Measurements from ENCODE around the gene CRY2. TPM values are rescaled to one million over a fixed set of nuclear protein-coding genes. Genes with fewer than 3 reads are reported as not detected.
"Not testable (repeated sequence)": the region's sequence is repeated elsewhere in the genome, so short reads cannot be mapped to it uniquely, and the experiment has no call there.

Gene CRY2
- total RNA-seq, 1 donor, result 70.9 TPM

DNA sequence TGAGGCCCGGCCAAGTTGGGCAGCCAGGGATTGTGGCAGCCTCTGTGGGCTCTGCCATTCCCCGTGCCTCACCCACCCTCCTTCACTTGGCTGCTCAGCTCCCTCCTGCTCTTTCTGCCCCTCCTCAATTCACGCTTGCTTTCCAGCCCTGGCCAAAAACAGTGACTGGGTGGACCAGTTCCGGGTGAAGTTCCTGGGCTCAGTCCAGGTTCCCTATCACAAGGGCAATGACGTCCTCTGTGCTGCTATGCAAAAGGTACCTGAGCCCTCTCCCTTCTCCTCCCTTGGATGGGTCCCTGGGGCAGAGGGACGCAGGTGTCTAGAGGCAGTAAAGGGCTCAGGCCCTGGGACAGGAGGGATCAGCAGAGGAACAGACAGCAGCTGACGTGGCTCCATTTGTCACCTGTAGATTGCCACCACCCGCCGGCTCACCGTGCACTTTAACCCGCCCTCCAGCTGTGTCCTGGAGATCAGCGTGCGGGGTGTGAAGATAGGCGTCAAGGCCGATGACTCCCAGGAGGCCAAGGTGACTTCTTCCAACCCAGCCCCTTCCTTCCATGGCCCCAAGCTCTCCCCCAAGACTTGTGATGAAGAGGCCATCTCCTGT, 57.1 kb downstream of the CRY2 start:
- no peak overlapping the region for H3K4me3 ChIP-seq (ENCODE audit: low read length)
- no peaks in the 10 kb centered on the region for H3K9me3 ChIP-seq (ENCODE audit: low read depth, low read length)
- peaks cover 7% of the 10 kb centered on the region for H3K27me3 ChIP-seq (ENCODE audit: insufficient read depth, low read length)
- H3K4me1 ChIP-seq (ENCODE audit: insufficient read depth, low read length), result peaks cover under 1% of the 10 kb centered on the region

- Histone ChIP-seq H3K4me1 (ENCODE audit: insufficient read depth, low read length) (no peaks in the 10 kb centered on the region), H3K27me3 (ENCODE audit: insufficient read depth, low read length) (peaks cover 7% of the 10 kb centered on the region), H3K9me3 (ENCODE audit: low read depth, low read length) (no peaks in the 10 kb centered on the region), H3K4me3 (ENCODE audit: low read length) (no peak overlapping the region)
Observed at GRCh38 chr11:45905095-45905494, 57.8 kb downstream of the CRY2 start.

- not testable (repeated sequence) for H3K27me3 ChIP-seq (ENCODE audit: insufficient read depth, low read length); H3K9me3 ChIP-seq (ENCODE audit: low read depth, low read length); H3K4me1 ChIP-seq (ENCODE audit: insufficient read depth, low read length); H3K4me3 ChIP-seq (ENCODE audit: low read length)
Observed at GRCh38 chr11:45905576-45905975, 58.3 kb downstream of the CRY2 start.

DNA sequence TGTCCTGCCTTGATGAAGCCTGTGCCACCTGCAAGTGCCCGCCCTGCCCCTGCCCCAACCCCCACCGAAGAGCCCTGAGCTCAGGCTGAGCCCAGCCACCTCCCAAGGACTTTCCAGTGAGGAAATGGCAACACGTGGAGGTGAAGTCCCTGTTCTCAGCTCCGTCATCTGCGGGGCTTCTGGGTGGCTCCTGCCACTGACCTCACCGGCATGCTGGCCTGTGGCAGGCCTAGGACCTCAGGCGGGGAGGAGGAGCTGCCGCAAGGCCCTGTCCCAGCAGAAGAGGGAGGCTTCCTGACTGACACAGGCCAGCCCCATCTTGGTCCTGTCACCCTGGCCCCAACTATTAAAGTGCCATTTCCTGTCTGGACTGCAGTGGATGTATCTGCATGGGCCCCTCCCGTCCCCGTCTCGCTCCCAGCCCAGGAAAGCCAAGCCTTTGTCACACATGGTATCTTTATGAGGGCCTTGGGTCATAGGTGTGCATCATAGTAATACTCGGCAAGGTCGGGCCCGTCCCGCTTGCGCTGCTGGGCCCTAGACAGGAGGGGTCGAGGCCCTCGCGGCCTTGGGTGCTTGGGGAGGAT, 58.9 kb downstream of the CRY2 start:
- H3K4me1 ChIP-seq (ENCODE audit: insufficient read depth, low read length), result no peaks in the 10 kb centered on the region
- H3K9me3 ChIP-seq (ENCODE audit: low read depth, low read length), result no peaks in the 10 kb centered on the region
- H3K27me3 ChIP-seq (ENCODE audit: insufficient read depth, low read length), result no peaks in the 10 kb centered on the region
- no peak overlapping the region for H3K4me3 ChIP-seq (ENCODE audit: low read length)

GRCh38 chr11:45906965-45907611, 59.8 kb downstream of the CRY2 start, which contains the start of gene FREY1:
FREY1 (minus strand) TSS chr11:45907271; CDS start chr11:45907245, 26 bp downstream.
- no peaks in the 10 kb centered on the region for H3K4me1 ChIP-seq (ENCODE audit: insufficient read depth, low read length)
- no peaks in the 10 kb centered on the region for H3K9me3 ChIP-seq (ENCODE audit: low read depth, low read length)
- no peak within 1 kb of the TSS for H3K4me3 ChIP-seq (ENCODE audit: low read length)
- H3K27me3 ChIP-seq (ENCODE audit: insufficient read depth, low read length), result no peaks in the 10 kb centered on the region

DNA sequence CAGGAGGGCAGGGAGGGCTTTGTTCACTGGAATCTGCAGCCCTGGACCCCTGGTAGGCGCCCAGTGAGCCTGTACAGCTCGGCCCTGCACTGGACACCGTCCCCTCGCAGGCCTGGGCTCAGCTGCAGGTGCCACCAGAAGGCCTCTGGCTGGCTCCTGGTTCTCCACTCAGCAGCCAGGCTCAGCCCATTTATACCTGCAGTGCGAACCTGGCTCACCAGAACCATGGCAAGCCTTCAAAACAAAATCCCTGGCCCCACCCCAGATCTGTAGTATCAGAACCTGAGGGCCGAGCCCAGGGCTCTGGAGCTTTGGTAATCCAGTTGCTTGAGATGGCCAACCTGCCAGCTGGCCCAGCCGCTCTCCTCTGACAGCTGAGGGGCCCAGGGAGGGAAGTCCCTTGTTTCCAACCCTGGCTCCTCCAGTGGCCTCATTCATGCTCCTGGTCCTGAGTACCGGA, 60.7 kb downstream of the CRY2 start:
- H3K4me1 ChIP-seq (ENCODE audit: insufficient read depth, low read length), result no peaks in the 10 kb centered on the region
- no peaks in the 10 kb centered on the region for H3K9me3 ChIP-seq (ENCODE audit: low read depth, low read length)
- H3K4me3 ChIP-seq (ENCODE audit: low read length), result no peak overlapping the region
- H3K27me3 ChIP-seq (ENCODE audit: insufficient read depth, low read length), result no peaks in the 10 kb centered on the region

DNA sequence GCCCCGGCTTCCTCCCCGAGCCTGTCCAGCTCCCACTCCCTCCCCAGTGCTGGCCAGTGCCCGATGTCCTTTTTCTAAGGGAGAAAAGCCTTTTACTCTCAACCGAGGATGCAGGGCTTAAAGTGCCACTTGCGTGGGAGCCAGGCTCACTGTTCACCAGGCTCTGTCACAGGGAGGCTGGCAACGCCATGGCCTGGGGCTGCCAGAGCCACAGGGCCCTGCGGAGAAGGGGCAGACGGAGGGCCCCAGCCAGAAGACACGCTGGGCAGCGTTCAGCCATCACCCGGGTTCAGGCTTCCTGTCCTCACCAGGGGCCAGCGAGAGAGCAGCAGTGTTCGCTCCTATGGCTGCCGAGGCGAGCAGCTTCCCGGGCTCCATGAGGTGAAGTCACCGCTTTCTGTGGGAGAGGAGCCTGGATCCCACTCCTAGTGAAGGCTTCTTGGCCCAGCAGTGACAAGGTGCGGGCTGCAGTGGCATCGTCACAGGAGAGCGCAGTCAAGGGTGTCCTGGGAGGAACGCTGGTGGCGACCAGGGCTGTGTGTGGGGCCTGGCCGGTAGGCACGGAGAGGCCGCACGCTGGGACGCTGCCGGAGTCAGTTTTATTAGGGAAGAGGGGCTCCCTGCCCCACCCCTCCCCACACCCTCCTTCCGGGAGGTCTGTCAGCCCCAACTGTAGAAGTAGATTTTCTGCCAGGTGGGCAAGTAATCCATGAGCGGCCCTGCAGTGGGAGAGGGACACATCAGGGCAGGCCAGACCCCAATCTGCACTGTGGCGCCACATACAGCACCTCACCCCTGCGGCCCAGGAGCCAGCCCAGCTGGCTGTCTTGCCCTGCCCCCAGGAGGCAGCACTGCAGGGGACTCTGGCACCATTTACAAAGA, 62.6 kb downstream of the CRY2 start:
- H3K27me3 ChIP-seq (ENCODE audit: insufficient read depth, low read length), result no peaks in the 10 kb centered on the region
- H3K9me3 ChIP-seq (ENCODE audit: low read depth, low read length), result no peaks in the 10 kb centered on the region
- no peak overlapping the region for H3K4me3 ChIP-seq (ENCODE audit: low read length)
- no peaks in the 10 kb centered on the region for H3K4me1 ChIP-seq (ENCODE audit: insufficient read depth, low read length)

GRCh38 chr11:45910623-45911022, 63.3 kb downstream of the CRY2 start:
- Histone ChIP-seq H3K27me3 (ENCODE audit: insufficient read depth, low read length) (no peaks in the 10 kb centered on the region), H3K4me3 (ENCODE audit: low read length) (no peak overlapping the region), H3K9me3 (ENCODE audit: low read depth, low read length) (no peaks in the 10 kb centered on the region), H3K4me1 (ENCODE audit: insufficient read depth, low read length) (peaks cover under 1% of the 10 kb centered on the region)

DNA sequence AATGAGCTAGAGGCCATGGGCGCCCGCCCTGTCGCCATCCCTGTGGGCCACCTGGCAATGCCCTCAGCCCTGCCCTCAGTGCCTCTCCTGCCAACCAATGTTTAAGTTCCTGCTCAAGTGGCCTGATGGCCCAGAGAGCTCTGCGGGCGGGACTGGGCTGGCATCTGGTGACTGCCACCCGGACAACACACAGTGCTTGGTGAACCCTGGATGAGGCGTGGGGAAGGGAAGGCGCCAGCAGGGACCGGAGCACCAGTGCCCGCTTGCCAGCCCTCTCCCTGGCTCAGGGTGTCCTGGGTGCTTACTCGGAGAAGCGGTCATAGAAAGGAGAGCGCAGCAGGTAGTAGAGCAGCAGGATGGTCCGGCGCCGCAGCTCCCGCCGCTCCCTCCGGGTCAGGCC, 66.2 kb downstream of the CRY2 start:
- H3K27me3 ChIP-seq (ENCODE audit: insufficient read depth, low read length), result no peaks in the 10 kb centered on the region
- peaks cover 20% of the 10 kb centered on the region for H3K4me1 ChIP-seq (ENCODE audit: insufficient read depth, low read length)
- H3K4me3 ChIP-seq (ENCODE audit: low read length), result no peak overlapping the region
- no peaks in the 10 kb centered on the region for H3K9me3 ChIP-seq (ENCODE audit: low read depth, low read length)

GRCh38 chr11:45913942-45914635, 66.8 kb downstream of the CRY2 start:
- H3K9me3 ChIP-seq (ENCODE audit: low read depth, low read length), result no peaks in the 10 kb centered on the region
- H3K27me3 ChIP-seq (ENCODE audit: insufficient read depth, low read length), result no peaks in the 10 kb centered on the region
- H3K4me3 ChIP-seq (ENCODE audit: low read length), result no peak overlapping the region
- peaks cover 26% of the 10 kb centered on the region for H3K4me1 ChIP-seq (ENCODE audit: insufficient read depth, low read length)

GRCh38 chr11:45915446-45915845, 68.2 kb downstream of the CRY2 start:
- Histone ChIP-seq H3K27me3 (ENCODE audit: insufficient read depth, low read length) (no peaks in the 10 kb centered on the region), H3K4me1 (ENCODE audit: insufficient read depth, low read length) (peaks cover 35% of the 10 kb centered on the region)

DNA sequence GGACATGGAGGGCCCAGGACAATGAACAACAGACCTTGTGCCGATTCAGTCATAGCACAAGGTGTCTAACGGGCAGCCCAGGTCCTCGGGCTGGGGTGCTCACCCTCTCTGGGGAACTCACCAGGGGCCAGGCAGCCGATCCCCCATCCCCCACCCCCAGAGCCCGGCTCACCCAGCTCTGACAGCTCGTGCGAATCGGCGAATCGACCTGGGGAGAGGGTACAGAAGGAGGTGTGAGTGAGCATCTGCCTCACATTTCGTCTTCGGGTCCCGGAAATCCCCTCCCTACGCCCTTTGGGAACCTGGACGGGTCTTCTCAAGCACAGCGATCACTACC, 70.0 kb downstream of the CRY2 start:
- peak overlapping the region; percentile 97 for H3K4me3 ChIP-seq (ENCODE audit: low read length)
- peaks cover 43% of the 10 kb centered on the region for H3K4me1 ChIP-seq (ENCODE audit: insufficient read depth, low read length)
- no peaks in the 10 kb centered on the region for H3K9me3 ChIP-seq (ENCODE audit: low read depth, low read length)
- H3K27me3 ChIP-seq (ENCODE audit: insufficient read depth, low read length), result peaks cover 9% of the 10 kb centered on the region

More at GRCh38 chr11:45915446-45915845, 68.2 kb downstream of the CRY2 start:
- Histone ChIP-seq H3K9me3 (ENCODE audit: low read depth, low read length) (no peaks in the 10 kb centered on the region), H3K4me3 (ENCODE audit: low read length) (no peak overlapping the region)

DNA sequence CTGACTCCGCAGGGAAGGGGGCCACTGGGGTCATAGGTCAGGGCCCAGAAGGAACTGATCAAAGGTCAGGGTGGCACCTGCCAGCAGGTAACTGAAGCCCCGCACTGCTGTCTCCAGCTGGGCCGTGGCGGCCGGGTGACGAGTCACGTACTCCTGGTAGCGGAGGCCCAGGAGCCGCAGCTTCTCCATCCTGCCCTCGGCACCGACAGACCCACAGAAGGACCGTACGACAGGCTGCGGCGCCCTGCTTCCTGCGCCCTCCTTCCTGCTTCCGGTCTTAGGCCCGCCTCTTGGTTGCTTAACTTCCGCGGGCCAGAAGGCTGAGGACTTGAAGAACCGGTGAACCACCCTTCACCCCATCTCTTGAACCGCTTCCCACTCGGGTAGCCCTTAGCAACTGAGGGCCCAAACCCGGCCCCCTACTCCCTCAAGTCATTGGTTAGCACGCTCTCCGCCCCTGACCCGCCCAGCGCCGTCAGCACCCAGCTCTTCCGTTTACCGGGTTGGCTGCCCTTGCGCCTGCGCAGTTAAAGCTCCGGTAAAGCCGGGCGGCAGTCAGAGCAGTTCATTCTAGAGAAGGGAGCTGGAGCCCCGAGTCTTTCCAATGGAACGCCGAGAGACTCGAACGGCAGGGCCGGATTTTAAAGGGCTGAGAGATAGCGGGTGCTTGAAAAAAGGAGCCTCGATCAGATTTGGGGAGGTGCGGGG, 70.5 kb downstream of the CRY2 start, which contains the start of gene PEX16:
PEX16 (minus strand) TSS at position 255 of the 708 bp plus-strand sequence; CDS start at position 189, 66 bp downstream.
- H3K4me3 ChIP-seq (ENCODE audit: low read length), result peak within 1 kb of the TSS; percentile 97
- H3K4me1 ChIP-seq (ENCODE audit: insufficient read depth, low read length), result peaks cover 48% of the 10 kb centered on the region
- peaks cover 9% of the 10 kb centered on the region for H3K27me3 ChIP-seq (ENCODE audit: insufficient read depth, low read length)
- no peaks in the 10 kb centered on the region for H3K9me3 ChIP-seq (ENCODE audit: low read depth, low read length)

All from mononuclear cell (primary cell).